Hepatocyte (in vitro differentiated cells): Measurements from ENCODE around the gene RTF1. TPM values are rescaled to one million over a fixed set of nuclear protein-coding genes. Genes with fewer than 3 reads are reported as not detected.

ENCODE experiments used
- DNase-seq: peaks from one replicate; pipeline ENCODE4 v3.0.0-alpha.2; 2016; ENCODE audit warnings: low spot score
- H2AFZ ChIP-seq: fragments of 200-600 bp; sonication (generic); 2 replicates; pipeline ENCODE4 v1.6.0; 2016; ENCODE audit warnings: antibody characterized with exemption, mild to moderate bottlenecking
- H3K27ac ChIP-seq: fragments of 200-600 bp; sonication (generic); 2 replicates; pipeline ENCODE4 v1.5.1; 2016; ENCODE audit warnings: mild to moderate bottlenecking
- H3K27me3 ChIP-seq: fragments of 200-600 bp; sonication (generic); 2 replicates; pipeline ENCODE4 v1.6.1; 2016
- H3K36me3 ChIP-seq: fragments of 200-600 bp; sonication (generic); replicated peaks from 2 replicates; pipeline ENCODE4 v1.5.1; 2016; ENCODE audit warnings: low read depth; ENCODE audit not compliant: insufficient read depth
- H3K4me1 ChIP-seq: fragments of 200-600 bp; sonication (generic); 2 replicates; pipeline ENCODE4 v1.5.1; 2016; ENCODE audit warnings: mild to moderate bottlenecking, moderate library complexity; ENCODE audit not compliant: insufficient read depth
- H3K4me2 ChIP-seq: fragments of 200-600 bp; sonication (generic); 2 replicates; pipeline ENCODE4 v1.6.0; 2016
- H3K4me3 ChIP-seq: fragments of 200-600 bp; sonication (generic); 2 replicates; pipeline ENCODE4 v1.5.1; 2016; ENCODE audit warnings: mild to moderate bottlenecking
- H3K79me2 ChIP-seq: fragments of 200-600 bp; sonication (generic); 2 replicates; pipeline ENCODE4 v1.6.0; 2017; ENCODE audit warnings: mild to moderate bottlenecking
- H3K9me2 ChIP-seq: fragments of 200-600 bp; sonication (generic); replicated peaks from 2 replicates; pipeline ENCODE4 v1.6.0; 2017; ENCODE audit warnings: mild to moderate bottlenecking; ENCODE audit not compliant: insufficient read depth
- H3K9me3 ChIP-seq: fragments of 200-600 bp; sonication (generic); 2 replicates; pipeline ENCODE4 v1.5.1; 2016; ENCODE audit warnings: low read depth, mild to moderate bottlenecking
- H4K20me1 ChIP-seq: fragments of 200-600 bp; sonication (generic); 2 replicates; pipeline ENCODE4 v1.6.0; 2016; ENCODE audit warnings: mild to moderate bottlenecking; ENCODE audit not compliant: insufficient read depth, poor library complexity, severe bottlenecking
- CTCF ChIP-seq: fragments of 200-600 bp; sonication (generic); IDR thresholded peaks from 2 replicates; pipeline ENCODE4 v1.5.1; 2016; ENCODE audit warnings: antibody characterized with exemption, mild to moderate bottlenecking; ENCODE audit not compliant: poor library complexity
- EZH2 ChIP-seq: fragments of 200-600 bp; sonication (generic); IDR thresholded peaks from 2 replicates; pipeline ENCODE4 v1.6.1; 2016; ENCODE audit warnings: antibody characterized with exemption, mild to moderate bottlenecking, borderline replicate concordance
- EZH2phosphoT487 ChIP-seq: fragments of 200-600 bp; sonication (generic); IDR thresholded peaks from one replicate; pipeline ENCODE4 v1.6.1; 2018; ENCODE audit warnings: antibody characterized with exemption, mild to moderate bottlenecking, low read depth, moderate library complexity; ENCODE audit not compliant: unreplicated experiment, severe bottlenecking
- WGBS: methylation state at CpG from one replicate; pipeline ENCODE4 v1.1.6; 2016; ENCODE audit warnings: low lambda C conversion rate; ENCODE audit errors: missing lambda C conversion rate; 5-methylcytosine and 5-hydroxymethylcytosine counted together
- polyA plus RNA-seq: library from polyadenylated mRNA; unstranded; fragments of >200 nt; fragmentation: Nextera tagmentation; extraction: Ambion mirVana; gene quantifications from 2 replicates; pipeline ENCODE4 v1.2.1, GENCODE V29; 2016
- total RNA-seq: library from RNA; depleted of rRNA; stranded (reverse); fragments of >200 nt; gene quantifications from 2 replicates; pipeline ENCODE4 v1.2.3, GENCODE V29; 2014

The RTF1 gene
- total and polyA plus RNA-seq, 2 experiments from 2014 or later, result 34.1 to 73.4 TPM

DNA sequence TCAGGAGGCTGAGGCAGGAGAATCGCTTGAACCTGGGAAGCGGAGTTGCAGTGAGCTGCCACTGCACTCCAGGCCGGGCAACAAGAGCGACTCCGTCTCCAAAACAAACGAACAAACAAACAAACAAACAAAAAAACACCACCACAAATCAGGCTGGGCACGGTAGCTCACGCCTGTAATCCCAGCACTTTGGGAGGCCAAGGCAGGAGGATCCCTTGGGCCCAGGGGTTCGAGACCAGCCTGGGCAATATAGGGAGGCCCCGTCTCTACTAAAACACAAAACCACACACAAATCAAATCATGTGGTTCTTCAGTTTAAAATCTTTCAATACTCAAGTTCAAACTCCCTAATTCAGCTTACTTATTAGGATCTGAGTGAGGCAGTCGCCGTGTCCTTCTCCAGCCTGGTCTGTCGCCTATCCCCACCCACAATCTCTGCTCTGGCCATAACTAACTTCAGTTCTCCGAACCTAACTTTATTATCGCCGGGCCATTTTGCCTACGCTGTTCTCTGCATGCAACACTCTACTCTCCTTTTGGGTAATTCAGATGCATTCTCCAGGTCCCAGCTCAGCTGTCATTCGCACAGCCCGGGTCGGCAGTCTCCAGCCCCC, 660 bp upstream of the RTF1 start:
- Histone ChIP-seq H2AFZ (peak overlapping the region; percentile 82), H3K4me2 (peak overlapping the region; percentile 90), H3K27me3 (no peaks in the 10 kb centered on the region), H3K27ac (peak overlapping the region; percentile 90), H3K4me1 (peaks cover 25% of the 10 kb centered on the region), H3K9me3 (no peaks in the 10 kb centered on the region), H4K20me1 (peaks cover 32% of the 10 kb centered on the region), H3K79me2 (peaks cover 59% of the 10 kb centered on the region), H3K4me3 (peak overlapping the region; percentile 95), H3K36me3 (no peaks in the 10 kb centered on the region), H3K9me2 (no peaks in the 10 kb centered on the region)
- 39% methylated on average over 20 of the region's 20 CpGs for WGBS
- DNase-seq, result no peak
- TF ChIP-seq EZH2phosphoT487, result no peak
- no peak for TF ChIP-seq EZH2
- TF ChIP-seq CTCF, result no peak

- Histone ChIP-seq H3K4me2 (peak overlapping the region; percentile 88), H3K4me3 (peak overlapping the region; percentile 95), H3K4me1 (peaks cover 25% of the 10 kb centered on the region), H3K9me2 (no peaks in the 10 kb centered on the region), H3K27me3 (no peaks in the 10 kb centered on the region), H3K79me2 (peaks cover 72% of the 10 kb centered on the region), H4K20me1 (peaks cover 42% of the 10 kb centered on the region), H3K9me3 (no peaks in the 10 kb centered on the region), H3K27ac (peak overlapping the region; percentile 90), H3K36me3 (no peaks in the 10 kb centered on the region), H2AFZ (peak overlapping the region; percentile 75)
- peak; percentile 65 for DNase-seq
- TF ChIP-seq EZH2phosphoT487, result no peak
- no peak for TF ChIP-seq EZH2
- TF ChIP-seq CTCF, result no peak
- WGBS, result 2% methylated on average over 31 of the region's 37 CpGs
Measured at GRCh38 chr15:41417418-41418195, 712 bp downstream of the RTF1 start.

DNA sequence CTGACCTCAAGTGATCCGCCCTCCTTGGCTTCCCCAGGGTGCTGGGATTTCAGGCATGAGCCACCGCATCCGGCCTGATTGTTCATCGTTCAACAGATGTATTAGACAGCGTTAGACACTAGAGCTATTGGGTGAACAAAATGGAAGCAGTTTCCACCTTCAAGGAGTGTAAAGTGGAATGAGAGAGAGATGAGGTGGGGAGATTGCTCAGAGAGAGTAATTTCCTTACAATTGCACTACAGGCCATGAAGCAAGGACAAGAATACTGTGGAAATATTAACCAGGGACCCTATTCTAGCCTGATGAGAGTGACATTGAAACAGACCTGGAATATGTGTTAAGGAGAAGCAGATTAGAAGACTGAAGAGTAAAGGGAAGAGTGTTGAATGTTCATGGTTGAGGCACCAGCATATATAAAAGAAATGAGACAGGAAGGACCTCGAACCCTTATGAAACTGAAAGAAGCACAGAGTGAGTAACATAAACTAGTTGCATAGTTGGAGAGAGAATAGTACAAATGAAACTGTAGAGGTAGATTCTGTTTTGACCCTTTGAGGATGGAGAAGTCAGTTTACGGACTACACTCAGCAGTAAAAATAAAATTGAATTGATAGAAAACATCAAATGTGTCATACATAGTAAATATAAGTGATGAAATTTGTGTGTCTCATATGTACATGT, 7.2 kb downstream of the RTF1 start:
- WGBS, result 96% methylated on average over 7 of the region's 7 CpGs
- no peak overlapping the region for H2AFZ ChIP-seq

More for the DNA sequence above, 7.2 kb downstream of the RTF1 start:
- DNase-seq, result no peak
- Histone ChIP-seq H3K79me2 (peaks cover 94% of the 10 kb centered on the region), H3K4me1 (peaks cover 8% of the 10 kb centered on the region), H3K4me3 (no peak overlapping the region), H4K20me1 (peaks cover 55% of the 10 kb centered on the region), H3K4me2 (no peak overlapping the region), H3K27ac (no peak overlapping the region), H3K9me3 (no peaks in the 10 kb centered on the region), H3K9me2 (no peaks in the 10 kb centered on the region), H3K27me3 (no peaks in the 10 kb centered on the region), H3K36me3 (no peaks in the 10 kb centered on the region)
- TF ChIP-seq CTCF, result no peak
- no peak for TF ChIP-seq EZH2phosphoT487
- TF ChIP-seq EZH2, result no peak
